OCI-LY7 (cell line): ENCODE measurements around the gene PLEKHG1.

ENCODE experiments used
- CTCF ChIP-seq: fragments of 200-600 bp; sonication (generic); conservative IDR thresholded peaks from 2 replicates; pipeline ENCODE4 v1.5.1; 2014; ENCODE audit warnings: mild to moderate bottlenecking, antibody characterized with exemption, low read length, moderate library complexity, mixed read lengths
- EZH2phosphoT487 ChIP-seq: fragments of 200-600 bp; sonication (generic); IDR thresholded peaks from 2 replicates; pipeline ENCODE4 v1.6.1; 2018; ENCODE audit warnings: low read depth, borderline replicate concordance, mild to moderate bottlenecking, mixed run types, antibody characterized with exemption, low read length, moderate library complexity, mixed read lengths

GRCh38 chr6:150634964-150635292 lies 35.2 kb downstream of the PLEKHG1 start:
- no peak for TF ChIP-seq CTCF
- TF ChIP-seq EZH2phosphoT487, result no peak
